NCI-H2196 treated with DMSO at 0.1 percent for 48 hours (cell line): ENCODE measurements around the gene HOXC10.

Source experiments
- DNase-seq: peaks from one replicate; lab custom pipeline; 2025; ENCODE audit not compliant: unreplicated experiment; lab: John Stamatoyannopoulos, UW

HOXC10 gene

GRCh38 chr12:54015018-54015931 lies 30.3 kb downstream of the HOXC10 start:
- no peak for DNase-seq

DNA sequence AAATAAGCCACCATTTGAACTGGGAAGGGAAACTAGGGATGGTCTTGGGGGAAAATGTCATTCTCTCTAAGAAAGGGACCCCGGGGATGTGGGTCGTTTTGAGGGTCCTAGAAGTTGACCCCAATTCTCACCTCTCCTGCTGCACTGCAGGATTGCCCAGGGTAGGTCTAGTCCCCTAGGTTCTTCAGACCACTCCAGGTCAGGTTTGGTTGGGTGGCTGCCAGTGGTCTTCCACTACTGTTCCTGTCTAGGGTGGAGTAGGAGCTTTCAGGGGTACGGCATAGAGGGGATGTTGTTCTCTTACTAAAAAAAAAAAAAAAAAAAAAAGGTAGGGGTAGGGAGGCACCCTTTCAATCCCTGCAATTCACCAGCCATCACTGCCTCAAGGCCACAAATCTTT lies 31.1 kb downstream of the HOXC10 start:
- DNase-seq, result no peak

DNA sequence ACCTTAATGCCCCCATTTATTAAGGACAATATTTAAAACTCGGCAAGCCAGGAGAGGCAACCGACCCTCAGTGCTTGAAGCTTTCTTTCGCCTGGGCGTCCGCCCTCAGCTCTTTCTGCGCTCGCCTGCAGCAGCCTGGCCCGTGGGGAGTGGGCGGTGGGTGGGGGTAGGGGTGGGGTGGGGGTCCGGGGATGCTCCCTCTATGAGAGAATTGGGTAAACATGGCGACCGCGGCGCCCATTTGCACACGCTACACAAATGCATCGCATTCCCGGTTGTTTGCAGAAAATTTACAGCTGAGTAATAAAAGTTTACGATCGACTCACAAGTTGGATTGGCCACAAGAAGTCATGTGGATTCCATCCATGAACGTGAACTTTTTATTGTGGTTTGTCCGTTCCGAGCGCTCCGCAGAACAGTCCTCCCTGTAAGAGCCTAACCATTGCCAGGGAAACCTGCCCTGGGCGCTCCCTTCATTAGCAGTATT lies 31.6 kb downstream of the HOXC10 start:
- peak; percentile 39 for DNase-seq

DNA sequence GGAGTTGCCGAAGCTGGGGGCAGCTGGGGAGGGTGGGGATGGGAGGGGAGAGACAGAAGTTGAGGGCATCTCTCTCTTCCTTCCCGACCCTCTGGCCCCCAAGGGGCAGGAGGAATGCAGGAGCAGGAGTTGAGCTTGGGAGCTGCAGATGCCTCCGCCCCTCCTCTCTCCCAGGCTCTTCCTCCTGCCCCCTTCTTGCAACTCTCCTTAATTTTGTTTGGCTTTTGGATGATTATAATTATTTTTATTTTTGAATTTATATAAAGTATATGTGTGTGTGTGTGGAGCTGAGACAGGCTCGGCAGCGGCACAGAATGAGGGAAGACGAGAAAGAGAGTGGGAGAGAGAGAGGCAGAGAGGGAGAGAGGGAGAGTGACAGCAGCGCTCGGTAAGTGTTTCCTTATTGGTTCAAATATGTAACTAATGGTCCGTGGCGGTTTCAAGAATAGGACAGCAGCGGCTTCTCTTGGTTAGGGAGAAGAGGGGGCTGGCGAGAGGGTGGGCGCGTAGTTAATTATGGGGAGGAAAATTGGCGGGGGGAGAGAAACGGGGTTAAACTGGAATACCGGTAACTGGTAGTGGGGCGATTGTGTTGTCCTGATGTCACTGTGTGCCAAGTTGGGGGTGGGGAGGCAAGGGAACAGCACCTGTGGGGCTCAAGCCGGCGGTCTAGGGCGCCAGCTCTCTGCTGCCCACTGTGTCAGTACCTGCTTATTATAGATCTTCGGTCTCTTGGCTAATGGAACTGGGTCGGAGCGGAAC lies 32.3 kb downstream of the HOXC10 start:
- DNase-seq, result peak; percentile 81

GRCh38 chr12:54017878-54018467 lies 33.0 kb downstream of the HOXC10 start:
- DNase-seq, result peak; percentile 96

GRCh38 chr12:54018468-54018984 lies 33.6 kb downstream of the HOXC10 start:
- no peak for DNase-seq

- DNase-seq, result no peak
These were observed 34.3 kb downstream of the HOXC10 start for GRCh38 chr12:54019091-54019811.

DNA sequence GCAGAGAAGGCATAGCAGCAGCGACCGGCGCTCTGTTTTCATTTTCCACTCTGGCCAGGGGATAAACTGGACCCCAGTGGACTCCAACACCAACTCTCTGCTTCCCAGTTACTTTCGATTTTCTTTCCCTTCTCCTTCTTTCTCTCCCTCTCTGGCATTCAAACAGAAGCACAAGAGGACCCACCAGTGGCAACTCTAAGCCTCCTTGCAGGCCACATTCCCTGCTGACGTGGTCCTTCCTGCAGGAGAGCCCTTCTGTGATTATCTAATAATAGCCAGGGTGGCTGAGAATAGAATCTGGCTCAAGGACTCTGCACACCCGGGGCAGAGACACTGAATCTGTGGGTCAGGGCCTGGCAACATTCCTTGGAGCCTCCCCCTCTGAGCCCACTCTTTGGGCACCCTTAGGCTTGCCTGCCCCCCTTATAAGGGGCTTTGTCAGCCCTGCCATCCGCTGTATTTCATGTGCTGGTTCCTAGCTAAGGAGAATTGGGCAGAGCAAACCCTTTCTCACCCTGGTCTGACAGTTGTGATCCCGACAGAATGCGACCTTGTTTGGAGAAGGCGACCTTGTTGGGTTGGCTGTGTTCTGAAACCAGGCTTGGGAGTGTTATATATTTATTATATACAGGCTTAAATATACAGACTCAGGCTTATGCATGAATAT lies 35.1 kb downstream of the HOXC10 start:
- DNase-seq, result no peak

- no peak for DNase-seq
These were observed 35.9 kb downstream of the HOXC10 start for GRCh38 chr12:54020591-54021405.

DNA sequence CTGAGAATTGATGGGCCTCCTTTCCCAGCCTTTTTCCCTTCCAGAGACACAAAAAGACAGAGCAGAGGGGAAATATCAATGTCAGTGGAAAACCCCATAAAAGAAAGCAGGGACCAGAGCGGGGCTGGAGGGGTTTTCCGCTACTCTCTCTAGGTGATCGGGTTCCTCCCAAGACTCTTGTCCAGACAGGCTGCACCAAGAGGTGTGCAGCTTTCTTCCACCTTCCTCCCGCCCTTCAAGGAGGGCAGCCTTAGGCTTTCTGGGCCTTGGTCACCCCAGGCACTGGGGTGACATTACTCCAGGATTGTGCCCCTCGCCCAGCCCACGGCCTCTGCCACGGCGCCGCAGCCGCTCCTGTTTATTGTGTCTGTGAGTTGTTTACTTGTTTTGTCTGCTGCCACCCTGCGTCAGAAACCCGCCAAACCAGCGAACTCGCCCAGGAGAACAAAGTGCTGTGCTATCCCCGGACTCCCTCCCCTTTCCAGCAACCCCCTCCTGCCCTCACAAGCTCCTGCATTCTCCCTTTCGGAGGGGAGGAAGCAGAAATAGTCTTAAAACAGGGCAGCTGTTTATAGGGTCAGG lies 36.6 kb downstream of the HOXC10 start:
- DNase-seq, result no peak

- no peak for DNase-seq
These were observed 38.3 kb downstream of the HOXC10 start for GRCh38 chr12:54022960-54023884.

GRCh38 chr12:54024127-54024526 lies 39.2 kb downstream of the HOXC10 start:
- DNase-seq, result no peak

DNA sequence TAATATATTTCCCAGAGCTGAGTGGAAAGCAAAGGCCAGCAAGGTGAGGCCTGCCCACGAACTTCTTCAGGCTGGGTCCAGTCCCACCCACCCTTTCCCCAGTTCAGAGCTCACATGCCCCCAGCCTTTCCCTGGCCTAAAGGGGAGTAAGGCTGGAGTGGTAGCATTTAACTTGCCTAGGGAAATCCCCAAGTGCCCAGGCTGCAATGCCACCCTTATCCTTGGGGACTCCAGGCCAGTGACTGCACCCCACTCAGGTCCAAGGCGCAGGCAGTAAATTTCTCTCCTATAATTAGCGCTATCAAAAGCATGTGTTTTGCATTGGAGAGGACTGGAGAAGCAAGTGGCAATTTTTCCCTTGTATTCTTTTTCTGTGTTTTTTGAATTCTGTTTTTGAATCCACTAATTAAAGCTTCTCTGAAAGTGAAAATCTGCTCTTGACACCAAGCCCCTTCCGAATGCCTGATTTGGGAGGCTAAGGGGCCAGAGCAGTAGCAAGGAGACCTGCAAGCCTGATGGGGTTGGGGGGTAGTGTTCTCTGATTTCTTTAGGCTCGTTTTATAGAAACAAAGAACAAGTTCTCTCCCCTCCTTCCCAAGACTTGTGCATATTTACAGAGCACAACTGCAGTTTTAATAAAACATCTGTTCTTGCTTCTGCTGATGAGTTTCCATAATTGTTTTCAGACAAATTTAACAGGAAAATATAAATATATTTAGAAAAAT lies 39.8 kb downstream of the HOXC10 start:
- DNase-seq, result no peak

DNA sequence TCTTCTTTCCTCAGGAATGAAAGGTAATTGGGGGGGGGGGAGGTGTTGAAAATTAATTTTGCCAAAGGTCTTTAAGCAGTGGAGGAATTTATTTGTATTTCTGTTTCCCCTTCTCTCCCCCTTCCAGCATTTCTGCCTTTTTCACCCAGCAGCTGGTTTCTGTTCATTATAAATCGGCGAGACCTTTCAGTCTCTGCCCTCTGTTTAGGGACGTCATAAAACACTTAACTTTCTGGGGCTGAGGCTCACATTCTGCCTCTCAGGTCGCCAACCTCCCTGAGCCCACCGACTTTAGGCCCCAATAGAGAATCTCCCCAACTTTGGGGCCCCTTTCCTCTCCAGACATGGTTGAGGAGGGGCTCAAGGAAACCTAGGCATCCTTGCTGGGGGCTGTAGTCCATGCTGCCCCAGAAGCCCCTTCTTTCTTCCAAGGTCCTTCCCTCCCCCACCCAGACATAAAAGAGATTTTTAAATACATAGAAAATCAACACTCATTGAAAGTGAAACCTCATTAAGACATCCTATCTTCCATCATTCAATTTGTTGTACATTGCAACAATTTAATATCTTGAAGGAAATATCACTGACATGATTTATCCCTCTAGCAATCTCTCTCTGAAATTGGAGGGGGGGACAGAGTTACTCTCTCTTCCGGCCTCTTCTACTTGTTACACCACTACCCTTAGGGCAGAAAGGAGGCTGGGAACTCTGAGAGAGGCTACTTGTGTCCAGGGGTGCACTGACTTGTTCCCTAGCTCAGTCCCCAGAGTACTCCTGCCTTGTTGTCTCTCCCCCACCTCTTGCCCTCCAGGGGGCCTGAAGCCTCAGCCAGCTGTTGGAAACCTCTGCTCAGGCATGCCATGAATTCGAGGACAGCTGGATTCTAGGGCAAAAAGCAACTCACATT lies 40.8 kb downstream of the HOXC10 start:
- DNase-seq, result no peak

DNA sequence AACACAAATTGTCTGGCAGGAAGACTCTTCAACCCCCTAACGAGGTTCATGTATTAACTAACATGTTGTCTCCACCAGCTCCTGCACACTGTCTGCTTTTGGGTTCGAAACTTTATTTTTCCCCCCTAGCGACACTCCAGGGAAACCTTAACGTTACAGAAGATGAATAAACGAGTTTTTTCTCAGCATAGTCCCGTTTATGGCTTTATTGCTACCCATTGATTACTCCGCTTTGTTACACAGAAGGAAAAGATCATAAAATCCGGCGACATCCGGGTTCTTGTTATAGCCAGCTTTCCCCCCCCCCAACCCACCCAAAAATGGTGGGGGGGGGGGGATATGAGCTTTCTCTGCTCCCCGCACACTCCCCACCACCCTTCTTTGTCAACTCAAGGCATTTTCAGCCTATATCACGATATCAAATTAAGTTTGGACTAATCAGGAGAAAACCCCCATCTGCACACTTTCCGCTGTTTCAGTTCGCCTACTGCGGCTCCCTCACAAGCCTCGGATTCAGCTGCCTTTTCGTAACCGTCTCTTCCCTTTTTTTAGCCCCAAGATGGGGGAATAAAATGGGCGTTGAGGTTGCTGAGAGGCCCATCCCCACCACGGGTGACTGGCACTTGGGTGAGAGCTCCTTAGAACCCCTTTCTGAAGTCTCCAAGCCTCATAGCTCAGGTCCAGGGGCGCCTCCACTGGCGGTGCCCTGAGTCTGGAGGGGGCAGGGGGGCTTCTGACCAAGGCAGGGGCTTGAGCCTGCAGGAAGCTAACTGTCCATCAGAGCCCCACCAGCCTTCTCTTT lies 41.9 kb downstream of the HOXC10 start:
- DNase-seq, result no peak

- DNase-seq, result no peak
These were observed 42.5 kb downstream of the HOXC10 start for GRCh38 chr12:54027442-54027786.
